Rectal smooth muscle tissue (tissue), 1 donor: Measurements from ENCODE around the gene ADAMTS12.

ENCODE experiments used
- H3K27ac ChIP-seq: one replicate; pipeline ENCODE4 v1.7.0; 2013; ENCODE audit warnings: low read depth, low read length, inconsistent platforms
- H3K27me3 ChIP-seq: one replicate; pipeline ENCODE4 v1.7.0; 2013; ENCODE audit warnings: low read length; ENCODE audit not compliant: control insufficient read depth, insufficient read depth
- H3K36me3 ChIP-seq: one replicate; pipeline ENCODE4 v1.7.0; 2013; ENCODE audit warnings: low read length; ENCODE audit not compliant: control insufficient read depth, insufficient read depth
- H3K4me1 ChIP-seq: one replicate; pipeline ENCODE4 v1.7.0; 2013; ENCODE audit warnings: low read length; ENCODE audit not compliant: control insufficient read depth, insufficient read depth
- H3K4me3 ChIP-seq: one replicate; pipeline ENCODE4 v1.7.0; 2013; ENCODE audit warnings: low read length
- H3K9ac ChIP-seq: one replicate; pipeline ENCODE4 v1.7.0; 2013; ENCODE audit warnings: low read length

The ADAMTS12 gene

GRCh38 chr5:33891788-33892619 lies at the start of gene ADAMTS12:
Gene ADAMTS12, minus strand, starts transcription at chr5:33891990. Its CDS starts 134 bp downstream, at chr5:33891856.
- Histone ChIP-seq H3K36me3 (no peaks in the 10 kb centered on the region), H3K9ac (no peak within 1 kb of the TSS), H3K27ac (peak within 1 kb of the TSS; percentile 11), H3K4me3 (peak within 1 kb of the TSS; percentile 49), H3K27me3 (no peaks in the 10 kb centered on the region), H3K4me1 (peaks cover 6% of the 10 kb centered on the region)

- Histone ChIP-seq H3K4me3 (no peak overlapping the region), H3K36me3 (no peaks in the 10 kb centered on the region), H3K27ac (no peak overlapping the region), H3K4me1 (no peaks in the 10 kb centered on the region), H3K9ac (no peak overlapping the region), H3K27me3 (peaks cover 6% of the 10 kb centered on the region)
Observed at GRCh38 chr5:33941090-33941489, 49.3 kb upstream of the ADAMTS12 start.

- no peak overlapping the region for H3K9ac ChIP-seq
- peaks cover under 1% of the 10 kb centered on the region for H3K4me1 ChIP-seq
- H3K27ac ChIP-seq = no peak overlapping the region
- H3K4me3 ChIP-seq = no peak overlapping the region
- H3K27me3 ChIP-seq = peaks cover 6% of the 10 kb centered on the region
- H3K36me3 ChIP-seq = no peaks in the 10 kb centered on the region
Observed at GRCh38 chr5:33939556-33940262, 47.9 kb upstream of the ADAMTS12 start.

- peaks cover 6% of the 10 kb centered on the region for H3K27me3 ChIP-seq
- no peak overlapping the region for H3K9ac ChIP-seq
- peaks cover 2% of the 10 kb centered on the region for H3K4me1 ChIP-seq
- H3K27ac ChIP-seq = no peak overlapping the region
- no peak overlapping the region for H3K4me3 ChIP-seq
- H3K36me3 ChIP-seq = no peaks in the 10 kb centered on the region
Observed at GRCh38 chr5:33938881-33939280, 47.1 kb upstream of the ADAMTS12 start.

GRCh38 chr5:33938507-33938796 lies 46.7 kb upstream of the ADAMTS12 start:
- no peak overlapping the region for H3K4me3 ChIP-seq
- H3K4me1 ChIP-seq = peaks cover 2% of the 10 kb centered on the region
- H3K27me3 ChIP-seq = peaks cover 6% of the 10 kb centered on the region
- H3K27ac ChIP-seq = no peak overlapping the region
- H3K9ac ChIP-seq = no peak overlapping the region
- H3K36me3 ChIP-seq = no peaks in the 10 kb centered on the region

- H3K4me1 ChIP-seq = peaks cover 2% of the 10 kb centered on the region
- no peak overlapping the region for H3K9ac ChIP-seq
- no peak overlapping the region for H3K27ac ChIP-seq
- H3K4me3 ChIP-seq = no peak overlapping the region
- H3K36me3 ChIP-seq = no peaks in the 10 kb centered on the region
- peaks cover 6% of the 10 kb centered on the region for H3K27me3 ChIP-seq
Observed at GRCh38 chr5:33937707-33938506, 46.1 kb upstream of the ADAMTS12 start.

- no peak overlapping the region for H3K9ac ChIP-seq
- H3K4me1 ChIP-seq = peaks cover 2% of the 10 kb centered on the region
- H3K27me3 ChIP-seq = peaks cover 6% of the 10 kb centered on the region
- no peak overlapping the region for H3K4me3 ChIP-seq
- H3K36me3 ChIP-seq = no peaks in the 10 kb centered on the region
- H3K27ac ChIP-seq = no peak overlapping the region
Observed at GRCh38 chr5:33937017-33937706, 45.4 kb upstream of the ADAMTS12 start.

GRCh38 chr5:33936381-33937016 lies 44.7 kb upstream of the ADAMTS12 start, which contains the start of gene RXFP3:
Gene RXFP3, plus strand, starts transcription at chr5:33936386. Its CDS starts 355 bp downstream, at chr5:33936741.
- Histone ChIP-seq H3K4me1 (peaks cover 2% of the 10 kb centered on the region), H3K4me3 (peak within 1 kb of the TSS; percentile 36), H3K36me3 (no peaks in the 10 kb centered on the region), H3K9ac (no peak within 1 kb of the TSS), H3K27me3 (peaks cover 6% of the 10 kb centered on the region), H3K27ac (no peak within 1 kb of the TSS)

- H3K4me3 ChIP-seq = peak overlapping the region; percentile 36
- peaks cover 6% of the 10 kb centered on the region for H3K27me3 ChIP-seq
- no peaks in the 10 kb centered on the region for H3K36me3 ChIP-seq
- H3K9ac ChIP-seq = no peak overlapping the region
- H3K27ac ChIP-seq = no peak overlapping the region
- peaks cover 2% of the 10 kb centered on the region for H3K4me1 ChIP-seq
Observed at GRCh38 chr5:33936004-33936380, 44.2 kb upstream of the ADAMTS12 start.

GRCh38 chr5:33934176-33934575 lies 42.4 kb upstream of the ADAMTS12 start:
- no peak overlapping the region for H3K27ac ChIP-seq
- H3K4me1 ChIP-seq = peaks cover 2% of the 10 kb centered on the region
- H3K27me3 ChIP-seq = peaks cover 6% of the 10 kb centered on the region
- no peaks in the 10 kb centered on the region for H3K36me3 ChIP-seq
- no peak overlapping the region for H3K4me3 ChIP-seq
- no peak overlapping the region for H3K9ac ChIP-seq

- no peak overlapping the region for H3K9ac ChIP-seq
- H3K36me3 ChIP-seq = no peaks in the 10 kb centered on the region
- H3K27me3 ChIP-seq = peaks cover 6% of the 10 kb centered on the region
- H3K27ac ChIP-seq = no peak overlapping the region
- no peak overlapping the region for H3K4me3 ChIP-seq
- H3K4me1 ChIP-seq = peaks cover 2% of the 10 kb centered on the region
Observed at GRCh38 chr5:33933723-33934169, 42.0 kb upstream of the ADAMTS12 start.
